Measurements from ENCODE around the gene KCTD17. TPM values are rescaled to one million over a fixed set of nuclear protein-coding genes. Genes with fewer than 3 reads are reported as not detected.

Gene KCTD17
- total and polyA plus RNA-seq, 4 donors, result 2.0 to 5.2 (median 3.7) TPM

DNA sequence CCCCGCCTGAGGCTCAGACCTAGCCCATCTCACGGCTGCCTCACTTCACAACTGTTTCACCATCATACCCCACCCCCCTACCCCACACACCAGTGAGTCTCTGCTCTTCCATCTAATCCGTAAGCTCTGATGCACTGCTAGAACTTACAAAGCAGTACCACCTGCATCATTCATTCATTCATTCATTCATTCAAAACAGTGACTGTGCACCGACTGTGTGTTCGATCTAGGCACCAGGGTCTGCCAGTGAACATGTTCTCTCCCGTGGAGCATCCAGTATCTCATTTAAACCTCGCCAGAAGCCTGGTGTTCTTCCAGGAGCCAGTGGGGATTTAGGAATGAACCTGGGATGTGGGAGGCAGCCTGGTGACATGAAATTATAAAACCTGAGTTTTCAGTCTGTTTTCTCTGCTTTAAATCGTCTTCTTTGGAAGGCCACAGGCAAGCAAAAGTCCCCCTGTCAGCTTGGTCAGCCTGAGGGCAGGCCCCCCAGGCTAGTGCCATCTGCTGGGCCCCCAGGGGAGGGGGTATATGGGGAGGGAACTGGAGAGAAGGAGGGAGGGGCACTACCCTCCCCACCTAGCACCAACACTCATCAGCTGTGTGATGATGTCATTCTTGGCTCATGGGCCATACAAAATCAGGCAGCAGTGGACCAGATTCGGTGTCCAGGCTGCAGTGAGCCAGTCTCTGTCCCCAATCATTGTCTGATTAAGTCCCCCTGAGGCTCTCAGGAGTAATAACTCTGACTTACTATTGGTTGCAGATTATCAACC lies 39.6 kb downstream of the KCTD17 start:
- DNase-seq (ENCODE audit: low spot score), result no peak
- Histone ChIP-seq H3K4me1 (ENCODE audit: control insufficient read depth in 4 of 4, insufficient read depth in 4 of 4, low read length in 3 of 4) (peaks cover 0 to 7% (median 0%) of the 10 kb centered on the region in 4 donors), H3K27me3 (ENCODE audit: control insufficient read depth in 4 of 4, insufficient read depth in 4 of 4, low read length in 3 of 4) (no peaks in the 10 kb centered on the region), H3K36me3 (ENCODE audit: control insufficient read depth in 4 of 4, insufficient read depth in 3 of 4, low read depth in 1 of 4, low read length in 3 of 4) (peaks cover 0 to 29% (median 14%) of the 10 kb centered on the region in 4 donors), H3K4me3 (ENCODE audit: low read depth in 1 of 3, low read length in 3 of 3) (no peak overlapping the region), H3K27ac (ENCODE audit: low read depth in 1 of 2, low read length in 2 of 2) (no peak overlapping the region), H3K9ac (ENCODE audit: low read depth in 1 of 2, low read length in 2 of 2) (no peak overlapping the region), H3K9me3 (ENCODE audit: control insufficient read depth in 4 of 4, low read length in 3 of 4) (no peaks in the 10 kb centered on the region)
- WGBS, result 89% methylated on average over 9 of the region's 9 CpGs
- TF ChIP-seq YY1 (IDR thresholded peaks at IDR 0.05) (no peak), SP1 (IDR thresholded peaks at IDR 0.05) (no peak), RAD21 (IDR thresholded peaks at IDR 0.05) (no peak), NR2F2 (IDR thresholded peaks at IDR 0.05) (no peak), TAF1 (conservative IDR thresholded peaks at IDR 0.05) (no peak), HNF4A (conservative IDR thresholded peaks at IDR 0.05) (no peak), HNF4G (IDR thresholded peaks at IDR 0.05) (no peak), GABPA (IDR thresholded peaks at IDR 0.05 in 1 of 2, conservative IDR thresholded peaks at IDR 0.05 in 1 of 2) (no peak), FOXA2 (IDR thresholded peaks at IDR 0.05) (no peak)
- TF ChIP-seq, protein P1, sequence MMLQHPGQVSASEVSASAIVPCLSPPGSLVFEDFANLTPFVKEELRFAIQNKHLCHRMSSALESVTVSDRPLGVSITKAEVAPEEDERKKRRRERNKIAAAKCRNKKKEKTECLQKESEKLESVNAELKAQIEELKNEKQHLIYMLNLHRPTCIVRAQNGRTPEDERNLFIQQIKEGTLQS (IDR thresholded peaks at IDR 0.05), result no peak
- TF ChIP-seq, protein P2, sequence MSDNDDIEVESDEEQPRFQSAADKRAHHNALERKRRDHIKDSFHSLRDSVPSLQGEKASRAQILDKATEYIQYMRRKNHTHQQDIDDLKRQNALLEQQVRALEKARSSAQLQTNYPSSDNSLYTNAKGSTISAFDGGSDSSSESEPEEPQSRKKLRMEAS (IDR thresholded peaks at IDR 0.05), result no peak
- TF ChIP-seq, protein P3, sequence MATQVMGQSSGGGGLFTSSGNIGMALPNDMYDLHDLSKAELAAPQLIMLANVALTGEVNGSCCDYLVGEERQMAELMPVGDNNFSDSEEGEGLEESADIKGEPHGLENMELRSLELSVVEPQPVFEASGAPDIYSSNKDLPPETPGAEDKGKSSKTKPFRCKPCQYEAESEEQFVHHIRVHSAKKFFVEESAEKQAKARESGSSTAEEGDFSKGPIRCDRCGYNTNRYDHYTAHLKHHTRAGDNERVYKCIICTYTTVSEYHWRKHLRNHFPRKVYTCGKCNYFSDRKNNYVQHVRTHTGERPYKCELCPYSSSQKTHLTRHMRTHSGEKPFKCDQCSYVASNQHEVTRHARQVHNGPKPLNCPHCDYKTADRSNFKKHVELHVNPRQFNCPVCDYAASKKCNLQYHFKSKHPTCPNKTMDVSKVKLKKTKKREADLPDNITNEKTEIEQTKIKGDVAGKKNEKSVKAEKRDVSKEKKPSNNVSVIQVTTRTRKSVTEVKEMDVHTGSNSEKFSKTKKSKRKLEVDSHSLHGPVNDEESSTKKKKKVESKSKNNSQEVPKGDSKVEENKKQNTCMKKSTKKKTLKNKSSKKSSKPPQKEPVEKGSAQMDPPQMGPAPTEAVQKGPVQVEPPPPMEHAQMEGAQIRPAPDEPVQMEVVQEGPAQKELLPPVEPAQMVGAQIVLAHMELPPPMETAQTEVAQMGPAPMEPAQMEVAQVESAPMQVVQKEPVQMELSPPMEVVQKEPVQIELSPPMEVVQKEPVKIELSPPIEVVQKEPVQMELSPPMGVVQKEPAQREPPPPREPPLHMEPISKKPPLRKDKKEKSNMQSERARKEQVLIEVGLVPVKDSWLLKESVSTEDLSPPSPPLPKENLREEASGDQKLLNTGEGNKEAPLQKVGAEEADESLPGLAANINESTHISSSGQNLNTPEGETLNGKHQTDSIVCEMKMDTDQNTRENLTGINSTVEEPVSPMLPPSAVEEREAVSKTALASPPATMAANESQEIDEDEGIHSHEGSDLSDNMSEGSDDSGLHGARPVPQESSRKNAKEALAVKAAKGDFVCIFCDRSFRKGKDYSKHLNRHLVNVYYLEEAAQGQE (IDR thresholded peaks at IDR 0.05), result no peak
- TF ChIP-seq, protein P4, sequence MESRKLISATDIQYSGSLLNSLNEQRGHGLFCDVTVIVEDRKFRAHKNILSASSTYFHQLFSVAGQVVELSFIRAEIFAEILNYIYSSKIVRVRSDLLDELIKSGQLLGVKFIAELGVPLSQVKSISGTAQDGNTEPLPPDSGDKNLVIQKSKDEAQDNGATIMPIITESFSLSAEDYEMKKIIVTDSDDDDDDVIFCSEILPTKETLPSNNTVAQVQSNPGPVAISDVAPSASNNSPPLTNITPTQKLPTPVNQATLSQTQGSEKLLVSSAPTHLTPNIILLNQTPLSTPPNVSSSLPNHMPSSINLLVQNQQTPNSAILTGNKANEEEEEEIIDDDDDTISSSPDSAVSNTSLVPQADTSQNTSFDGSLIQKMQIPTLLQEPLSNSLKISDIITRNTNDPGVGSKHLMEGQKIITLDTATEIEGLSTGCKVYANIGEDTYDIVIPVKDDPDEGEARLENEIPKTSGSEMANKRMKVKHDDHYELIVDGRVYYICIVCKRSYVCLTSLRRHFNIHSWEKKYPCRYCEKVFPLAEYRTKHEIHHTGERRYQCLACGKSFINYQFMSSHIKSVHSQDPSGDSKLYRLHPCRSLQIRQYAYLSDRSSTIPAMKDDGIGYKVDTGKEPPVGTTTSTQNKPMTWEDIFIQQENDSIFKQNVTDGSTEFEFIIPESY (IDR thresholded peaks at IDR 0.05), result no peak

DNA sequence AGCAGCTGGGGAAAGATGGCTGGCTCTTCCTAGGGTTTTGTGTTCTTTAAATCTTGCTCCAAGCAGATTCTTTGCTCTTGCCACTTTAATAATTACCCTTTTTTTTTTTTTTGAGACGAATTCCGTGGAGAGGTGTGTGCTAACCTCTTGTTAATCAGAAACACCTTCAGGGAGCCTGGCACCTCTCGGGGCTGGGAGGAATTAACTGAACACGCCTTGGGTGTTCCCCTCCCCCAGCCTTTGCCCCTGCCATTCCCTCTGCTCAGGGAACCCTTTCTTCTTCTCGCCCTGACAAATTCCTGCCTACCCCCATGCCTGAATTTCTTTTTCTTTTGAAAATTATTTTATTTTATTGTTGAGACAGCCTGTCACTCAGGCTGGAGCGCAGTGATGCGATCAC lies 40.5 kb downstream of the KCTD17 start:
- H3K9me3 ChIP-seq (ENCODE audit: control insufficient read depth in 4 of 4, low read length in 3 of 4), result no peaks in the 10 kb centered on the region
- H3K27me3 ChIP-seq (ENCODE audit: control insufficient read depth in 4 of 4, insufficient read depth in 4 of 4, low read length in 3 of 4), result no peaks in the 10 kb centered on the region
- peaks cover 0 to 31% (median 18%) of the 10 kb centered on the region in 4 donors for H3K36me3 ChIP-seq (ENCODE audit: control insufficient read depth in 4 of 4, insufficient read depth in 3 of 4, low read depth in 1 of 4, low read length in 3 of 4)
- 85% methylated on average over 7 of the region's 7 CpGs for WGBS
- H3K27ac ChIP-seq (ENCODE audit: low read depth in 1 of 2, low read length in 2 of 2), result no peak overlapping the region
- no peak overlapping the region for H3K9ac ChIP-seq (ENCODE audit: low read depth in 1 of 2, low read length in 2 of 2)
- no peak overlapping the region for H3K4me3 ChIP-seq (ENCODE audit: low read depth in 1 of 3, low read length in 3 of 3)
- H3K4me1 ChIP-seq (ENCODE audit: control insufficient read depth in 4 of 4, insufficient read depth in 4 of 4, low read length in 3 of 4), result peaks cover 0 to 7% (median 0%) of the 10 kb centered on the region in 4 donors
- DNase-seq (ENCODE audit: low spot score), result no peak
- TF ChIP-seq, protein P1 (IDR thresholded peaks at IDR 0.05), result no peak
- TF ChIP-seq HNF4A (conservative IDR thresholded peaks at IDR 0.05) (no peak), GABPA (IDR thresholded peaks at IDR 0.05 in 1 of 2, conservative IDR thresholded peaks at IDR 0.05 in 1 of 2) (no peak), EGR1 (IDR thresholded peaks at IDR 0.05; ENCODE audit: low read depth in 2 of 2) (no peak), NR2F2 (IDR thresholded peaks at IDR 0.05) (no peak), FOXA1 (IDR thresholded peaks at IDR 0.05) (no peak), HNF4G (IDR thresholded peaks at IDR 0.05) (no peak), RXRA (IDR thresholded peaks at IDR 0.05) (no peak), JUND (IDR thresholded peaks at IDR 0.05) (no peak), YY1 (IDR thresholded peaks at IDR 0.05) (no peak), FOXA2 (IDR thresholded peaks at IDR 0.05) (no peak), SP1 (IDR thresholded peaks at IDR 0.05) (no peak)
- TF ChIP-seq, protein P5, sequence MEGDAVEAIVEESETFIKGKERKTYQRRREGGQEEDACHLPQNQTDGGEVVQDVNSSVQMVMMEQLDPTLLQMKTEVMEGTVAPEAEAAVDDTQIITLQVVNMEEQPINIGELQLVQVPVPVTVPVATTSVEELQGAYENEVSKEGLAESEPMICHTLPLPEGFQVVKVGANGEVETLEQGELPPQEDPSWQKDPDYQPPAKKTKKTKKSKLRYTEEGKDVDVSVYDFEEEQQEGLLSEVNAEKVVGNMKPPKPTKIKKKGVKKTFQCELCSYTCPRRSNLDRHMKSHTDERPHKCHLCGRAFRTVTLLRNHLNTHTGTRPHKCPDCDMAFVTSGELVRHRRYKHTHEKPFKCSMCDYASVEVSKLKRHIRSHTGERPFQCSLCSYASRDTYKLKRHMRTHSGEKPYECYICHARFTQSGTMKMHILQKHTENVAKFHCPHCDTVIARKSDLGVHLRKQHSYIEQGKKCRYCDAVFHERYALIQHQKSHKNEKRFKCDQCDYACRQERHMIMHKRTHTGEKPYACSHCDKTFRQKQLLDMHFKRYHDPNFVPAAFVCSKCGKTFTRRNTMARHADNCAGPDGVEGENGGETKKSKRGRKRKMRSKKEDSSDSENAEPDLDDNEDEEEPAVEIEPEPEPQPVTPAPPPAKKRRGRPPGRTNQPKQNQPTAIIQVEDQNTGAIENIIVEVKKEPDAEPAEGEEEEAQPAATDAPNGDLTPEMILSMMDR (IDR thresholded peaks at IDR 0.05; ENCODE audit: low read depth, low read length, missing input control), result no peak
- TF ChIP-seq, protein P3 (IDR thresholded peaks at IDR 0.05), result no peak
- TF ChIP-seq, protein P2 (IDR thresholded peaks at IDR 0.05), result no peak
